ENCODE measurements around the gene WBP1L. TPM values are rescaled to one million over a fixed set of nuclear protein-coding genes. Genes with fewer than 3 reads are reported as not detected.
"Not testable (repeated sequence)": the region's sequence is repeated elsewhere in the genome, so short reads cannot be mapped to it uniquely, and the experiment has no call there.

The WBP1L gene
- total and polyA plus RNA-seq, 2 experiments from 2014 or later: 7.0 to 55.7 TPM

DNA sequence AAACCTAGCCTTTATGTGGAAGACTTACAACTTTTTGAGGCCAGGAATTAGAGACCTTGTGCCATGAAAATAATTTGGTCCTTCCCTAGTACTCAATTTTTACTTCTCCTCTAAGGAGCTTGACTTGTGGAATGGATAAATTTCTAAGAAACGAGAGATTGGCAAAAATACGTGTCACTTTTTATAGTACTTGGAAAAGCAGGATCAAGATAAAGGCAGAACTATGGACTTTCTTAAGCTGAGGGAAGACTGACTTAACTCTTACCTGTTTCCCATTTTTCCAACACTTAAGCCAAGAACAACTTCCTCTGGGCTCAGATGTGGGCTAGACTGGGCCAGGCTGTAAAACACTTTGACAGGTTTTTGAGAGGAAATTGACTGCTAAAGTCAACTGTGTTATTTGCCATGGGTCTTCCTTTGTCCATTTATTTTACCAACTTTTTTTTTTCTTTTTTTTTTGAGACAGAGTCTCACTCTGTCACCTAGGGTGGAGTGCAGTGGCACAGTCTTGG is 2.0 kb upstream of the WBP1L start (continued):
- TF ChIP-seq, protein P1, sequence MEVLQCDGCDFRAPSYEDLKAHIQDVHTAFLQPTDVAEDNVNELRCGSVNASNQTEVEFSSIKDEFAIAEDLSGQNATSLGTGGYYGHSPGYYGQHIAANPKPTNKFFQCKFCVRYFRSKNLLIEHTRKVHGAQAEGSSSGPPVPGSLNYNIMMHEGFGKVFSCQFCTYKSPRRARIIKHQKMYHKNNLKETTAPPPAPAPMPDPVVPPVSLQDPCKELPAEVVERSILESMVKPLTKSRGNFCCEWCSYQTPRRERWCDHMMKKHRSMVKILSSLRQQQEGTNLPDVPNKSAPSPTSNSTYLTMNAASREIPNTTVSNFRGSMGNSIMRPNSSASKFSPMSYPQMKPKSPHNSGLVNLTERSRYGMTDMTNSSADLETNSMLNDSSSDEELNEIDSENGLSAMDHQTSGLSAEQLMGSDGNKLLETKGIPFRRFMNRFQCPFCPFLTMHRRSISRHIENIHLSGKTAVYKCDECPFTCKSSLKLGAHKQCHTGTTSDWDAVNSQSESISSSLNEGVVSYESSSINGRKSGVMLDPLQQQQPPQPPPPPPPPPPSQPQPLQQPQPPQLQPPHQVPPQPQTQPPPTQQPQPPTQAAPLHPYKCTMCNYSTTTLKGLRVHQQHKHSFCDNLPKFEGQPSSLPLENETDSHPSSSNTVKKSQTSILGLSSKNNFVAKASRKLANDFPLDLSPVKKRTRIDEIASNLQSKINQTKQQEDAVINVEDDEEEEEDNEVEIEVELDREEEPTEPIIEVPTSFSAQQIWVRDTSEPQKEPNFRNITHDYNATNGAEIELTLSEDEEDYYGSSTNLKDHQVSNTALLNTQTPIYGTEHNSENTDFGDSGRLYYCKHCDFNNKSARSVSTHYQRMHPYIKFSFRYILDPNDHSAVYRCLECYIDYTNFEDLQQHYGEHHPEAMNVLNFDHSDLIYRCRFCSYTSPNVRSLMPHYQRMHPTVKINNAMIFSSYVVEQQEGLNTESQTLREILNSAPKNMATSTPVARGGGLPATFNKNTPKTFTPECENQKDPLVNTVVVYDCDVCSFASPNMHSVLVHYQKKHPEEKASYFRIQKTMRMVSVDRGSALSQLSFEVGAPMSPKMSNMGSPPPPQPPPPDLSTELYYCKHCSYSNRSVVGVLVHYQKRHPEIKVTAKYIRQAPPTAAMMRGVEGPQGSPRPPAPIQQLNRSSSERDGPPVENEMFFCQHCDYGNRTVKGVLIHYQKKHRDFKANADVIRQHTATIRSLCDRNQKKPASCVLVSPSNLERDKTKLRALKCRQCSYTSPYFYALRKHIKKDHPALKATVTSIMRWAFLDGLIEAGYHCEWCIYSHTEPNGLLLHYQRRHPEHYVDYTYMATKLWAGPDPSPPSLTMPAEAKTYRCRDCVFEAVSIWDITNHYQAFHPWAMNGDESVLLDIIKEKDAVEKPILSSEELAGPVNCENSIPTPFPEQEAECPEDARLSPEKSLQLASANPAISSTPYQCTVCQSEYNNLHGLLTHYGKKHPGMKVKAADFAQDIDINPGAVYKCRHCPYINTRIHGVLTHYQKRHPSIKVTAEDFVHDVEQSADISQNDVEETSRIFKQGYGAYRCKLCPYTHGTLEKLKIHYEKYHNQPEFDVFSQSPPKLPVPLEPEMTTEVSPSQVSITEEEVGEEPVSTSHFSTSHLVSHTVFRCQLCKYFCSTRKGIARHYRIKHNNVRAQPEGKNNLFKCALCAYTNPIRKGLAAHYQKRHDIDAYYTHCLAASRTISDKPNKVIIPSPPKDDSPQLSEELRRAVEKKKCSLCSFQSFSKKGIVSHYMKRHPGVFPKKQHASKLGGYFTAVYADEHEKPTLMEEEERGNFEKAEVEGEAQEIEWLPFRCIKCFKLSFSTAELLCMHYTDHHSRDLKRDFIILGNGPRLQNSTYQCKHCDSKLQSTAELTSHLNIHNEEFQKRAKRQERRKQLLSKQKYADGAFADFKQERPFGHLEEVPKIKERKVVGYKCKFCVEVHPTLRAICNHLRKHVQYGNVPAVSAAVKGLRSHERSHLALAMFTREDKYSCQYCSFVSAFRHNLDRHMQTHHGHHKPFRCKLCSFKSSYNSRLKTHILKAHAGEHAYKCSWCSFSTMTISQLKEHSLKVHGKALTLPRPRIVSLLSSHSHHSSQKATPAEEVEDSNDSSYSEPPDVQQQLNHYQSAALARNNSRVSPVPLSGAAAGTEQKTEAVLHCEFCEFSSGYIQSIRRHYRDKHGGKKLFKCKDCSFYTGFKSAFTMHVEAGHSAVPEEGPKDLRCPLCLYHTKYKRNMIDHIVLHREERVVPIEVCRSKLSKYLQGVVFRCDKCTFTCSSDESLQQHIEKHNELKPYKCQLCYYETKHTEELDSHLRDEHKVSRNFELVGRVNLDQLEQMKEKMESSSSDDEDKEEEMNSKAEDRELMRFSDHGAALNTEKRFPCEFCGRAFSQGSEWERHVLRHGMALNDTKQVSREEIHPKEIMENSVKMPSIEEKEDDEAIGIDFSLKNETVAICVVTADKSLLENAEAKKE (CRISPR knock-in tag; IDR thresholded peaks at IDR 0.05): no peak
- TF ChIP-seq NANOG (IDR thresholded peaks at IDR 0.05; ENCODE audit: borderline replicate concordance) (no peak), ZNF114 (CRISPR knock-in tag; IDR thresholded peaks at IDR 0.05) (no peak)
- TF ChIP-seq, protein P2, sequence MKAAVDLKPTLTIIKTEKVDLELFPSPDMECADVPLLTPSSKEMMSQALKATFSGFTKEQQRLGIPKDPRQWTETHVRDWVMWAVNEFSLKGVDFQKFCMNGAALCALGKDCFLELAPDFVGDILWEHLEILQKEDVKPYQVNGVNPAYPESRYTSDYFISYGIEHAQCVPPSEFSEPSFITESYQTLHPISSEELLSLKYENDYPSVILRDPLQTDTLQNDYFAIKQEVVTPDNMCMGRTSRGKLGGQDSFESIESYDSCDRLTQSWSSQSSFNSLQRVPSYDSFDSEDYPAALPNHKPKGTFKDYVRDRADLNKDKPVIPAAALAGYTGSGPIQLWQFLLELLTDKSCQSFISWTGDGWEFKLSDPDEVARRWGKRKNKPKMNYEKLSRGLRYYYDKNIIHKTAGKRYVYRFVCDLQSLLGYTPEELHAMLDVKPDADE (IDR thresholded peaks at IDR 0.05): no peak
- TF ChIP-seq, protein P3, sequence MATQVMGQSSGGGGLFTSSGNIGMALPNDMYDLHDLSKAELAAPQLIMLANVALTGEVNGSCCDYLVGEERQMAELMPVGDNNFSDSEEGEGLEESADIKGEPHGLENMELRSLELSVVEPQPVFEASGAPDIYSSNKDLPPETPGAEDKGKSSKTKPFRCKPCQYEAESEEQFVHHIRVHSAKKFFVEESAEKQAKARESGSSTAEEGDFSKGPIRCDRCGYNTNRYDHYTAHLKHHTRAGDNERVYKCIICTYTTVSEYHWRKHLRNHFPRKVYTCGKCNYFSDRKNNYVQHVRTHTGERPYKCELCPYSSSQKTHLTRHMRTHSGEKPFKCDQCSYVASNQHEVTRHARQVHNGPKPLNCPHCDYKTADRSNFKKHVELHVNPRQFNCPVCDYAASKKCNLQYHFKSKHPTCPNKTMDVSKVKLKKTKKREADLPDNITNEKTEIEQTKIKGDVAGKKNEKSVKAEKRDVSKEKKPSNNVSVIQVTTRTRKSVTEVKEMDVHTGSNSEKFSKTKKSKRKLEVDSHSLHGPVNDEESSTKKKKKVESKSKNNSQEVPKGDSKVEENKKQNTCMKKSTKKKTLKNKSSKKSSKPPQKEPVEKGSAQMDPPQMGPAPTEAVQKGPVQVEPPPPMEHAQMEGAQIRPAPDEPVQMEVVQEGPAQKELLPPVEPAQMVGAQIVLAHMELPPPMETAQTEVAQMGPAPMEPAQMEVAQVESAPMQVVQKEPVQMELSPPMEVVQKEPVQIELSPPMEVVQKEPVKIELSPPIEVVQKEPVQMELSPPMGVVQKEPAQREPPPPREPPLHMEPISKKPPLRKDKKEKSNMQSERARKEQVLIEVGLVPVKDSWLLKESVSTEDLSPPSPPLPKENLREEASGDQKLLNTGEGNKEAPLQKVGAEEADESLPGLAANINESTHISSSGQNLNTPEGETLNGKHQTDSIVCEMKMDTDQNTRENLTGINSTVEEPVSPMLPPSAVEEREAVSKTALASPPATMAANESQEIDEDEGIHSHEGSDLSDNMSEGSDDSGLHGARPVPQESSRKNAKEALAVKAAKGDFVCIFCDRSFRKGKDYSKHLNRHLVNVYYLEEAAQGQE (IDR thresholded peaks at IDR 0.05; ENCODE audit: unreplicated experiment): no peak

DNA sequence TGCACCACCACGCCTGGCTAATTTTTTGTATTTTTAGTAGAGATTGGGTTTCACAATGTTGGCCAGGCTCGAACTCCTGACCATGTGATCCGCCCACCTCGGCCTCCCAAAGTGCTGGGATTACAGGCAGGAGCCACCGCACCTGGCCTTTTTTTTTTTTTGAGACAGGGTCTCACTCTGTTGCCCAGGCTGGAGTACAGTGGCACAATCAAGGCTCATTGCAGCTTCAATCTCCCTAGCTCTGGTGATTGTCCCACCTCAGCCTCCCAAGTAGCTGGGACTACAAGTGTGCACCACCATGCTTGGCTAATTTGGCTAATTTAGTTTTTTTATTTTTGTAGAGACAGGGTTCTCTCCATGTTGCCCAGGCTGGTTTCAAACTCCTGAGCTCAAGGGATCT is 1.4 kb upstream of the WBP1L start:
- H3K79me2 ChIP-seq (replicated peaks; ENCODE audit: insufficient read depth): peaks cover 20% of the 10 kb centered on the region; the same call in 1 of the 2 replicates
- not testable (repeated sequence) for DNase-seq (ENCODE audit: low spot score); H3K9me2 ChIP-seq (ENCODE audit: insufficient read depth); H3K4me1 ChIP-seq (ENCODE audit: insufficient read depth); H3K9me3 Mint-ChIP-seq; H3K4me3 Mint-ChIP-seq; H3K27me3 ChIP-seq (ENCODE audit: insufficient read depth); H3K36me3 ChIP-seq (ENCODE audit: insufficient read depth); H3K27ac ChIP-seq (ENCODE audit: low read depth); H3F3A ChIP-seq (replicated peaks; ENCODE audit: low read depth); H4K20me1 ChIP-seq (replicated peaks; ENCODE audit: insufficient read depth); H2AFZ ChIP-seq; H3K27ac Mint-ChIP-seq; H3K4me3 ChIP-seq; ATAC-seq; H3K36me3 Mint-ChIP-seq (ENCODE audit: low read depth)
- Mint-ChIP-seq H3K4me1 (peaks cover 23% of the 10 kb centered on the region), H3K27me3 (ENCODE audit: insufficient read depth, low read depth, poor library complexity) (peaks cover 13% of the 10 kb centered on the region)
- 0 out of 2 replicates have a peak overlapping the region, but pooled peaks have one; percentile 67 for H3K4me2 ChIP-seq
